ENCODE measurements around the gene NCKAP5.

The NCKAP5 gene

DNA sequence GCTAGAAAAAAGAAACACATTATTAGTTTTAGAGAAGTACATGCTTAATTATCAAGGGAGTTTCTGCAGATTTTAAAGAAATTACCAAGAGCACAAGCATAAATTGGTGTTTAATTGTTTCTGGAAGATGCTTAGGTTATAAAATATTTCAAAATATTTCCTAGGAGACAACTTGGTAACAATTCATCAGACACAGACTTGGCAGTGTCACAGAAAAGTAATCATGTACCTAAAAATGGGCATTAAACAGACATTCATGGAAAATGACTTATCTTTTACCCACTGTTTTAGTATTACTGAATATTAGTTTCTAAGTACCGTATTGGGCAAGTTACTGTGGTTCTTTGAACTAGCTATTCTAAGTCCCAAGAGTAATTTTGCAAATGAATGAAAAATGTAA lies 469.5 kb downstream of the NCKAP5 start:
- Histone ChIP-seq H3K36me3 (ENCODE audit: control insufficient read depth in 2 of 2, insufficient read depth in 2 of 2, low read length in 2 of 2) (no peaks in the 10 kb centered on the region), H3K27ac (ENCODE audit: low read length) (no peak overlapping the region), H3K27me3 (ENCODE audit: control insufficient read depth in 1 of 2, insufficient read depth in 2 of 2, low read length in 2 of 2) (no peaks in the 10 kb centered on the region), H3K4me1 (ENCODE audit: control insufficient read depth, insufficient read depth, low read length) (no peaks in the 10 kb centered on the region), H3K9ac (ENCODE audit: low read length in 2 of 2) (no peak overlapping the region), H3K9me3 (ENCODE audit: control insufficient read depth in 2 of 2, low read length in 2 of 2) (peaks cover 0 to 3% of the 10 kb centered on the region in 2 donors), H3K4me3 (ENCODE audit: low read length in 2 of 2) (no peak overlapping the region)

DNA sequence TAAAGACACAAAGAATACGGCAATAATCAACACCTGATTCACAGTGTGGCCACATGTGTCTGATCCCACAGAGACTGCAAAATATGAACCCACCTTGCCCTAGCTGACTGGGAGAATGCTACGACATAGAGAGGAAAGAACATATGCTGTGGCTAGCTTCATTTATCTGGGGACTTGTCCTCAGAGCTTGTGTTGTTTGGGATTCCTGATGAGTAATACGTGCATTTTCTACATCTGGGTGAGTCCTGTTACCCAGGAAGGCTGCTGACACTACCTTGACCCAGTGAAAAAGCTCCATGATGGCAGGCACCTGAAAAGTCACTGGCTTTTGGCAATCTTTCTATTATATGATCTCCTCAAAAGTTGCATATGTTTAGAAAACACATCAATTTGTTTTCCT lies 470.6 kb downstream of the NCKAP5 start:
- Histone ChIP-seq H3K4me1 (ENCODE audit: control insufficient read depth, insufficient read depth, low read length) (no peaks in the 10 kb centered on the region), H3K9ac (ENCODE audit: low read length in 2 of 2) (no peak overlapping the region), H3K27ac (ENCODE audit: low read length) (no peak overlapping the region), H3K36me3 (ENCODE audit: control insufficient read depth in 2 of 2, insufficient read depth in 2 of 2, low read length in 2 of 2) (no peaks in the 10 kb centered on the region), H3K9me3 (ENCODE audit: control insufficient read depth in 2 of 2, low read length in 2 of 2) (peaks cover 0 to 3% of the 10 kb centered on the region in 2 donors), H3K4me3 (ENCODE audit: low read length in 2 of 2) (no peak overlapping the region), H3K27me3 (ENCODE audit: control insufficient read depth in 1 of 2, insufficient read depth in 2 of 2, low read length in 2 of 2) (no peaks in the 10 kb centered on the region)

DNA sequence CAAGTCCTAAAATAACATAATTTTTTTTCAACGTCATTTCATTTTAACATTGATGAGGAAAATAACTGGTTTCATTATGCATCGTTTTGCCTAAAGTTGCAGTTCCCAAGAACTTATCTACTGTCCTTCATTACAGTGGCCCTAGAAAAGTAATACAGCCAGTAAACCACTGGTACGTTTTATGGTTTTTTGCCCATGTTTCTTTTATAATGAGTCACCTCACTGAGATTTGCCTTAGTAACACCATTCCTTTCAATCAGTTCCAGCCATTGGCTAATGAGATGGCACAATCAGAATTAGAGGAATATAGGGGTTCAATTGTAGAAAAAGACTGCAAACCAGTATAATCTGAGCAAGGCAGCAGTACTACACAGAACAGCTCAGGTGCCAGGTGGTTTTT lies 475.7 kb downstream of the NCKAP5 start:
- no peak overlapping the region for H3K27ac ChIP-seq (ENCODE audit: low read length)
- H3K27me3 ChIP-seq (ENCODE audit: control insufficient read depth in 1 of 2, insufficient read depth in 2 of 2, low read length in 2 of 2): no peaks in the 10 kb centered on the region
- no peak overlapping the region for H3K4me3 ChIP-seq (ENCODE audit: low read length in 2 of 2)
- H3K9me3 ChIP-seq (ENCODE audit: control insufficient read depth in 2 of 2, low read length in 2 of 2): peaks cover 0 to under 1% of the 10 kb centered on the region in 2 donors
- H3K4me1 ChIP-seq (ENCODE audit: control insufficient read depth, insufficient read depth, low read length): no peaks in the 10 kb centered on the region
- no peaks in the 10 kb centered on the region for H3K36me3 ChIP-seq (ENCODE audit: control insufficient read depth in 2 of 2, insufficient read depth in 2 of 2, low read length in 2 of 2)
- H3K9ac ChIP-seq (ENCODE audit: low read length in 2 of 2): no peak overlapping the region

DNA sequence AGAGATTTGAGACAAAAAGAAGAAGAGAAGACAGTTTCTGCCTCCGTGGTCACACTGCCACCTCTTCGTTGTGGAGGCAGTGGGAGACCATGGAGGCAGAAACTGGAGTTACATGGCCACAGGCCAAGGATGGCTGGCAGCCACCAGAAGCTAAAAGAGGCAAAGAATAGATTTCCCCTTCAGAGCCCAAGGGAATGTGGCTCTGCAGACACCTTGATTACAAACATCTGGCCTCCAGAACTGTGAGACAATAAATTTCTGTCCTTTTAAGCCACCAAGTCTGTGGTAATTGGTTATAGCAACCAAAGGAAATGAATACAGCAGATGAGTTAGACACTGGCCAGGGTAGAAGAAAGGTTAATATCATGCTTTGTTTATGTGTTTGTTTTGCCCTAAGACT lies 477.9 kb downstream of the NCKAP5 start:
- Histone ChIP-seq H3K36me3 (ENCODE audit: control insufficient read depth in 2 of 2, insufficient read depth in 2 of 2, low read length in 2 of 2) (no peaks in the 10 kb centered on the region), H3K27me3 (ENCODE audit: control insufficient read depth in 1 of 2, insufficient read depth in 2 of 2, low read length in 2 of 2) (no peaks in the 10 kb centered on the region), H3K4me3 (ENCODE audit: low read length in 2 of 2) (no peak overlapping the region), H3K9me3 (ENCODE audit: control insufficient read depth in 2 of 2, low read length in 2 of 2) (no peaks in the 10 kb centered on the region), H3K9ac (ENCODE audit: low read length in 2 of 2) (no peak overlapping the region), H3K4me1 (ENCODE audit: control insufficient read depth, insufficient read depth, low read length) (no peaks in the 10 kb centered on the region), H3K27ac (ENCODE audit: low read length) (no peak overlapping the region)

DNA sequence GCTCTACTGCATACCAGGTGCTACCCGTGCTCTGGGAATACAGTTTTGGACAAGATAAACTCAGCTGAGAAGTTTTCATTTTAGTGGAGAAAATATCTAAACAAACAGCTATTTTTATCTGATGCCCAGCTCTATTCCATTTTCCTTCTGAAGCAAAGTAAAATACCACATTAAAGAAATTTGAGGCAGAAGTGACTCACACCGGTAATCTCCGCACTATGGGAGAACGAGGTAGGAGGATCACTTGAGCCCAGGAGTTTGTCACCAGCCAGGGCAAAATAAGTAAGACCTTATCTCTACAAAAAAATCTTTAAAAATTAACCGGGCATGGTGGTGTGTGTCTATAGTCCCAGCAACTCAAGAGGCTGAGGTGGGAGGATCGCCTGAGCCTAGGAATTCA lies 482.1 kb downstream of the NCKAP5 start:
- H3K9me3 ChIP-seq (ENCODE audit: control insufficient read depth in 2 of 2, low read length in 2 of 2): no peaks in the 10 kb centered on the region
- H3K4me3 ChIP-seq (ENCODE audit: low read length in 2 of 2): no peak overlapping the region
- no peak overlapping the region for H3K9ac ChIP-seq (ENCODE audit: low read length in 2 of 2)
- no peaks in the 10 kb centered on the region for H3K27me3 ChIP-seq (ENCODE audit: control insufficient read depth in 1 of 2, insufficient read depth in 2 of 2, low read length in 2 of 2)
- H3K36me3 ChIP-seq (ENCODE audit: control insufficient read depth in 2 of 2, insufficient read depth in 2 of 2, low read length in 2 of 2): no peaks in the 10 kb centered on the region
- H3K4me1 ChIP-seq (ENCODE audit: control insufficient read depth, insufficient read depth, low read length): no peaks in the 10 kb centered on the region
- no peak overlapping the region for H3K27ac ChIP-seq (ENCODE audit: low read length)

DNA sequence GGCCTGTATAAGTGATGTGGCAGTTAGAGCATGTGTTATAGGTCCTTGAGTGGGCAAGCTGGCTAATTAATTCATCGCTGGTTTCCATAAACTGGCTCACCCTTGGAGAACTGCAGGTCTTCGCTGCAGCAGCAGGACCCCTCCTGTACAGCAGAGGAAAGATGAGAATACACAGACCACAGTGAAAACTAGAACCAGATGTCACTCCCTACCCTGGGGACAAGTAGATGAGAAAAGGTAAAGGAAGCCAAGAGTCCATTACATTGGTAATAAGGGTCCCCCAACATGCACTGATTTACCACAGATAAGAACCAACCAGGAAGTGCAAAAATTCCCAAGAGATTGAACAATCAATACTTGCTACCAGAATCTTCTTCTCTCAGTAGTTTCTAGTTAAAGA lies 482.6 kb downstream of the NCKAP5 start:
- Histone ChIP-seq H3K9me3 (ENCODE audit: control insufficient read depth in 2 of 2, low read length in 2 of 2) (no peaks in the 10 kb centered on the region), H3K4me3 (ENCODE audit: low read length in 2 of 2) (no peak overlapping the region), H3K4me1 (ENCODE audit: control insufficient read depth, insufficient read depth, low read length) (no peaks in the 10 kb centered on the region), H3K27me3 (ENCODE audit: control insufficient read depth in 1 of 2, insufficient read depth in 2 of 2, low read length in 2 of 2) (no peaks in the 10 kb centered on the region), H3K27ac (ENCODE audit: low read length) (no peak overlapping the region), H3K36me3 (ENCODE audit: control insufficient read depth in 2 of 2, insufficient read depth in 2 of 2, low read length in 2 of 2) (no peaks in the 10 kb centered on the region), H3K9ac (ENCODE audit: low read length in 2 of 2) (no peak overlapping the region)

DNA sequence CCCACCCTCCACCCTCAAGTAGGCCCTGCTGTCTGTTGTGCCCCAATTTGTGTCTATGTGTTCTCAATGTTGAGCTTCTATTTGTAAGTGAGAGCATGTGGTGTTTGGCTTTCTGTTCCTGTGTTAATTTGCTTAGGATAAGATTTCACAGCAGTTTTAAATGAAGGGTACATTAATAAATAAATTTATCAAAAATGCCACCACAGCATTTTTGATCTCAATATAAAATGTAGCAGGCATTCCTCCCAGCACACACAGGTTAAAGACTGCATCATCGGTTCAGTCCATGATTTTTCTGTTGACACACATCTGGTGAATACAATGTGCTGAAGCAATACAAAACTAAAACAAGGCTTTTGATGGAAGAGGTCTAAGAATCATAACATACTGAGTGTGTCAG lies 486.2 kb downstream of the NCKAP5 start:
- H3K27me3 ChIP-seq (ENCODE audit: control insufficient read depth in 1 of 2, insufficient read depth in 2 of 2, low read length in 2 of 2): no peaks in the 10 kb centered on the region
- H3K4me1 ChIP-seq (ENCODE audit: control insufficient read depth, insufficient read depth, low read length): no peaks in the 10 kb centered on the region
- H3K4me3 ChIP-seq (ENCODE audit: low read length in 2 of 2): no peak overlapping the region
- H3K27ac ChIP-seq (ENCODE audit: low read length): no peak overlapping the region
- H3K9me3 ChIP-seq (ENCODE audit: control insufficient read depth in 2 of 2, low read length in 2 of 2): no peaks in the 10 kb centered on the region
- no peaks in the 10 kb centered on the region for H3K36me3 ChIP-seq (ENCODE audit: control insufficient read depth in 2 of 2, insufficient read depth in 2 of 2, low read length in 2 of 2)
- H3K9ac ChIP-seq (ENCODE audit: low read length in 2 of 2): no peak overlapping the region

DNA sequence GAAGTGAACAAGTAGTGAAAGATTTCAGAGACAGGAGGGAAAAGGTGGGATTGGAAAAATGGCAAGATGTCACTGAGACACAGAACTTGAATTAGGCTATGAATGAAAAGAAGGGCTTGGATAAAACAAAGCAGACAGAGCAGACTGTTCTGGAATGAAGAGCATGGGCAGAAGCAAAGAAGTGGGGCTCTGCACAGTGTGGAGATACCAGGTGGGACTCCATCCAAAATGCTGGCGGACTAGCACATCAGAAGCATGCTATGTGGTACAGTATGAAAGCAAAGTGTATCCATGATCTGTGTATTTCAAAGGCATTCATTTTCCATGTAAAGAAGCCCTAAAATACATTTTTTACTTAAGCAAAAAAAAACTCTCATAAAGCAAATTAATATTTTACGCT lies 487.4 kb downstream of the NCKAP5 start:
- H3K9me3 ChIP-seq (ENCODE audit: control insufficient read depth in 2 of 2, low read length in 2 of 2): no peaks in the 10 kb centered on the region
- H3K4me1 ChIP-seq (ENCODE audit: control insufficient read depth, insufficient read depth, low read length): no peaks in the 10 kb centered on the region
- no peak overlapping the region for H3K4me3 ChIP-seq (ENCODE audit: low read length in 2 of 2)
- no peak overlapping the region for H3K27ac ChIP-seq (ENCODE audit: low read length)
- no peaks in the 10 kb centered on the region for H3K36me3 ChIP-seq (ENCODE audit: control insufficient read depth in 2 of 2, insufficient read depth in 2 of 2, low read length in 2 of 2)
- no peaks in the 10 kb centered on the region for H3K27me3 ChIP-seq (ENCODE audit: control insufficient read depth in 1 of 2, insufficient read depth in 2 of 2, low read length in 2 of 2)
- no peak overlapping the region for H3K9ac ChIP-seq (ENCODE audit: low read length in 2 of 2)

DNA sequence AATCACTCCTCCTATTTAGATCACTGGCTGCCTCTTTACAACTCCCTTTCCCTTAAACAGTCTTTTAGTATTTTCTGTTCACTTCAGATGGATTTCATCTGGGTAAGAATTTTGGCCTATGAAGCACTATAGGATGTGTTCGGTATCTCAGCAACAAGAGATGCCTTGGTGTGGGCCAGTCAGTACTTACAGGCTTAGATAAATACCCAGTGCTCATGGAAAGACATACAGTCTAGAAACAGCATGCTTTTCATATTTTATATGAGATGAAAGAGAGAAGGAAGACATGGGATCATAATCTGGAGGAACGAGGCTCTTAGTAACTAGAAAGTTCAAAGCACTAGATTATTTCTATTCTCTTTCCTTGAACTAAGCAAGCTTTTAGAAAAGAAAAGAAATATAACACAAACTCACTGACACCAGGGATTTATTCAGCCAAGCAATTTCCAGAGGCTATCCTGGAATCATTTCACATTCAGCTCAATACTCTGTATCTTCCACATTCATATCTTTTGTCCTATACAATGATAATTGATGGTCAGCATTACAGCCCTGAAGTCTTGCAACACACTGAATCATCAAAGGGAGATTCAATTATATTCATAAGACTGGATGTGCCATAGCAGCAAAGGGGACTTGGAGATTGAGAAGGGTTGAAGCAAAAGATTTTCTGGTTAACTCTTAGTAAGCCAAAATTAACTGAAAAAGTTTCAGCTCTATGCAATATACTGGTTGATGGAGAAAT lies 489.4 kb downstream of the NCKAP5 start:
- Histone ChIP-seq H3K9me3 (ENCODE audit: control insufficient read depth in 2 of 2, low read length in 2 of 2) (no peaks in the 10 kb centered on the region), H3K36me3 (ENCODE audit: control insufficient read depth in 2 of 2, insufficient read depth in 2 of 2, low read length in 2 of 2) (no peaks in the 10 kb centered on the region), H3K27me3 (ENCODE audit: control insufficient read depth in 1 of 2, insufficient read depth in 2 of 2, low read length in 2 of 2) (no peaks in the 10 kb centered on the region), H3K27ac (ENCODE audit: low read length) (no peak overlapping the region), H3K4me1 (ENCODE audit: control insufficient read depth, insufficient read depth, low read length) (no peaks in the 10 kb centered on the region), H3K4me3 (ENCODE audit: low read length in 2 of 2) (no peak overlapping the region), H3K9ac (ENCODE audit: low read length in 2 of 2) (no peak overlapping the region)

DNA sequence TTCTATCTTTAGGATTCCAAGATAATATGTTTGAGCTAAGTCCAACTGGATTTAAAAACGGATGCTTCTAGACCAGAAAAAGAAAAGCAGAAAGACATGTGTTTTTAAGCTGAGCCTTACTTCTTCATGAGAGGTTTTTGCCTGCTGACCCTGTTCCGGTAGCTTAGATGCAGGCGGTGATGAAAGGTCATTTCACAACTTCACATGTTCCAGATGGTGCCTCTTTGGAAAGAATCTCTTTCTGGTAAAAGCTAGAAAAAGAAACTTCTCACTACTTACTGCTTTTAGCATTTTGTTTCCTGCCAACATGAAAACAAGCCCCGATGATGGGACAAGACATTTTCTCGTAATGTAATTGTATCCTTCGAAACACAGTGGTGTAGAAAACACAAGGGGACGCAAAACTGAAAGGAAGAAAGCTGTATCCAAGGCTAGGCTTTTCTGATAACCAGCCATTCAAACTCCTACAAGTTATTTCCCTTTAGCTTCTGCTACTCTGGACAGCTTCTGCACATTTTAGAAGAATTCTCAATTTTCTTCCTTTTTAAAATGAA lies 490.9 kb downstream of the NCKAP5 start:
- Histone ChIP-seq H3K27ac (ENCODE audit: low read length) (no peak overlapping the region), H3K36me3 (ENCODE audit: control insufficient read depth in 2 of 2, insufficient read depth in 2 of 2, low read length in 2 of 2) (no peaks in the 10 kb centered on the region), H3K9ac (ENCODE audit: low read length in 2 of 2) (no peak overlapping the region), H3K9me3 (ENCODE audit: control insufficient read depth in 2 of 2, low read length in 2 of 2) (no peaks in the 10 kb centered on the region), H3K4me1 (ENCODE audit: control insufficient read depth, insufficient read depth, low read length) (no peaks in the 10 kb centered on the region), H3K4me3 (ENCODE audit: low read length in 2 of 2) (no peak overlapping the region), H3K27me3 (ENCODE audit: control insufficient read depth in 1 of 2, insufficient read depth in 2 of 2, low read length in 2 of 2) (no peaks in the 10 kb centered on the region)

DNA sequence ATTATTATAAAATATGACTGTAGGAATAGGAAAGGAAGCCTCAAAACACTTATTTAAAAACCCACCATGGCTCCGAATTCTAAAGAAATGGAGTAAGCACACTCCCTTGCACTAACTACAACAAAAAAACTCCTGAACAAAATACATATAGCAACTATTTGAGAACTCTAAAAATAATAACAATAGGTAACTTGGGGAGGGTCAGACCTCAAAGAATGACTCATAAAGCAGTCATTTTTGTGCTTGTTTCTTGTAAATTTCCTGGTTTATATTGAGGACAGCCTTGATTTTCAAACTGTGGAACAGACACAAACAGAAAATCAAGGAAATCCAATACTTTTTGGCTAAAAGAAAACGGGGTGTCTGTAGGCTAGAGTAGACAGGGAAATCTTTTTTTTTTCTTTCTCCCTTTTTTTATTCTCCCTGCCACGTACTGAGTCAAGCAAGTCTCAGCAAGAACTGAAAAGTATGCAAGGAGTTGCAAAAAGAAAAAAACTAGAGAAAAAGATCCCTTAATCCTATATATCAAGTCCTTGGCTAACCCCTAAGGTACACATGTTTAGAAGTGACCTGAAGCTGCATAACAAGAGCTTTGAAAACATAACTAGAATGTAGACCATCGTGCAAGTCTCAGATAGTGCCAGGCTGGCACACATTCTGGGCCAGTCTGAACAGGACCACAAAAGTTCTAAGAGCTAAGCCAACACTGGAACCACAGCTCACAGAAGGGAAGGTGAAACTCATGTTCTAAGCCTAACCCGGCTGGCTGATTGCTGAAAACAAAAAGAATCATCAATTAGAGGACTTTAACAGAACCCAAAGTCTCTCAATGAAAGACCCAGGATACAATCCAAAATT lies 495.2 kb downstream of the NCKAP5 start:
- H3K4me3 ChIP-seq (ENCODE audit: low read length in 2 of 2): no peak overlapping the region
- H3K27ac ChIP-seq (ENCODE audit: low read length): no peak overlapping the region
- H3K36me3 ChIP-seq (ENCODE audit: control insufficient read depth in 2 of 2, insufficient read depth in 2 of 2, low read length in 2 of 2): no peaks in the 10 kb centered on the region
- no peaks in the 10 kb centered on the region for H3K4me1 ChIP-seq (ENCODE audit: control insufficient read depth, insufficient read depth, low read length)
- no peak overlapping the region for H3K9ac ChIP-seq (ENCODE audit: low read length in 2 of 2)
- H3K27me3 ChIP-seq (ENCODE audit: control insufficient read depth in 1 of 2, insufficient read depth in 2 of 2, low read length in 2 of 2): no peaks in the 10 kb centered on the region
- H3K9me3 ChIP-seq (ENCODE audit: control insufficient read depth in 2 of 2, low read length in 2 of 2): no peaks in the 10 kb centered on the region

All from stomach smooth muscle (tissue), 2 donors.